ENCODE results near the gene BRME1.
"Not testable (repeated sequence)": the region's sequence is repeated elsewhere in the genome, so short reads cannot be mapped to it uniquely, and the experiment has no call there.

BRME1 gene

GRCh38 chr19:13869281-13869680 lies 36.6 kb downstream of the BRME1 start:
- in situ Hi-C loops (cut with MboI; ENCODE audit: low sequenced_read_pairs): no loop called here

GRCh38 chr19:13868663-13869062 lies 37.3 kb downstream of the BRME1 start:
- in situ Hi-C loops (cut with MboI; ENCODE audit: low sequenced_read_pairs): no loop called here

- in situ Hi-C loops (cut with MboI; ENCODE audit: low sequenced_read_pairs): no loop called here
Observed at GRCh38 chr19:13866463-13867046, 39.4 kb downstream of the BRME1 start.

DNA sequence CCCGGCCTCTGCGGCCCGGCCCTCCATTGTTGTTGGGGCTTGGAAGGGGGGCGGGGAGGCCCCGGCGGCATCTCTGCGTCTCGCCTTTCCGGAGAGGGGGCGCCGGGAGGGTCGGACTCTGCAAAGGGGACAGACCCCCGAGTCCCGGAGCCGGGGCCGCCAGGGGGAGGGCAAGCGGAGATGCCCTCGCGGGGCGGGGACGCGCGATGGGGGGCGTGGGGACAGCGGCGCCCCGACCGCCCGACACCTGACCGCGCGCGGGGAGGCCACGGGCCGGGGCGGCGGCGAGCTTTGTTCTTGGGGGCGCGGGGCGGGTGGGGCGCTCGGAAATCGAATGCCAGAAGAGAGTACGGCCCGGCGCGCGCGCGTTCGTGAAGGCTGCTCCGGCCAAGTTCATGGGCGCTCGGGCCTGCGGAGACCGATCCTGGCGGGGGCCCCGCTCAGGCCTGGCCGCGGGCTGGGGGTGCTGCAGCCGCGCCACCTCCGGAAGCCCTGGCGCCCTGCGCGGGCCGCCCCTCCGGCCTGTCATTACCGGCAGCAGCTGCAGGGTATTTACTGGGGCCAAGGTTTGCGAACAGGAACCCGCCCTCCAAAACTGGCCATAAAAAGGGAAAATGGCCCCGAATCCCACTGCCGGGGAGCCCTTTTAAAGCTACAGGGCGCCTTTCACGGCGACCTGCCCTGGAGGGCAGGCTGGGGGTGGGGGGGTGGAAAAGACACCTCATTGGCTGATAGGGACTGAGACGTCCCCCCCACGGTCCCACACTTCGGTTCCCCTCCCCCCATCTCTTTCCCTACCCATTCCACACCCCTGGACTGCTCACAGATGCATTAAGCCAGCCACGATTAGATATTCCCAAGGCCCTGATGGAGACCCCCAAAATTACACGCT lies 40.1 kb downstream of the BRME1 start:
- in situ Hi-C loops (cut with MboI; ENCODE audit: low sequenced_read_pairs): no loop called here

DNA sequence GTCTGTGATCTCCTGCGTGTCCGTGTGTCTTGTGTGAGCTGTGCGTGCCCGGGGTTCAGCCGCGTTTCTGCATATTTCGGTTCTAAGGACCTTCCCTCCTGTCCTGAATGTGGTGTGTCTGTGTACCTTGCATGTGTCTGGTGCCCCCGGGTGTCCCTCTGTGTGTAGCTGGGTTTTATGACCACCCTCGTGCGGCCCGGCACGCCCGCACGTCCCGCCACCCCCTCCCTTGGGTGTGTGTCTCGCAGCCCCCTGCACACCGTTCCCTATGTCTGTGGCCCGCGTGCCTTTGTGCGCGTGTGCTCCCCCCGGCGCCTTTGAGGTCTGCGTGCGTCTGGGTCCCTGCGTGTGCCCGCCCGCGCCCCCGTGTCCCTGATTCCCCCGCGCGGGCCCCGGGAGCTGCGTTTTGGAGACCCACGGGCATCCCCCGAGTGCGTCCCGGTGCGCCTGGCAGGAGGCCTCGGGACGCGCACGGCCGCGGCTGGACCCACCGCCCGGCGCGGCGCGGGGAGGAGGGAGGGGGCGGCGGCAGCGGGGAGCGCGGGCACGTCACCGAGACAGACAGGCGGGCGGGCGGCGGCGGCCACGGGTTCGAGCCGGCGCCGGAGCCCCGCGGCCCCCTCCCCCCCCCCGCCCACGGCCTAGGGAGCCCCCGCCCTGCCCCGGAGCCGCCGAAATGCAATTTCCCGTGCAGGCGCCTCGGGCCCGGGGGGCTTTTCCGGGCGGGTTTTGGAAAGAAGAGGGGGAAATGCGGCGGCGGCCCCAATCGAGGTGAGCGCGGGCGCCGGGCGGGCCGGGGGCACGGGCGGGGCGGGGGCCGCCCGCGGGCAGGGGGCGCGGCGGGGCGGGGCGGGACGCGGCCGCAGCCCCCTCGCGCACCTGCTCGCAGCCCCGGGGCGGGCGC lies 41.0 kb downstream of the BRME1 start:
- in situ Hi-C loops (cut with MboI; ENCODE audit: low sequenced_read_pairs): no loop called here

GRCh38 chr19:13864046-13864666 lies 41.8 kb downstream of the BRME1 start:
- in situ Hi-C loops (cut with MboI; ENCODE audit: low sequenced_read_pairs): no loop called here

- in situ Hi-C loops (cut with MboI; ENCODE audit: low sequenced_read_pairs): no loop called here
Observed at GRCh38 chr19:13861714-13862531, 44.0 kb downstream of the BRME1 start.

DNA sequence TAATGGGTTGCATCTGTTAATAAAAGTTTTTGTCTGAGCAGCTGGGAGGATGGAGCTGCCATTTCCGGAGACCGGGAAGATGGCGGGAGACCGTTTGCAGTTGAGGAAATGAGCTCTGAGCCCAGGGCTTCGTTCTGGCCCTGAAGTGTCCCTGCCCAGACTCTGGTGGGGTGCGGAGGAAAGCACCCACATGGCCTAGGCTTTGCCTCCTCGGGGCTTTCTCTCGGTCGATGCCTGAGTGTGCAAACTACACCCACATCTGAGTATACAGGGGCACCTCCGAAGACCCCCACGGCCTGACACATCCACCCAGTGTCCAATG lies 44.6 kb downstream of the BRME1 start:
- in situ Hi-C loops (cut with MboI; ENCODE audit: low sequenced_read_pairs): no loop called here

DNA sequence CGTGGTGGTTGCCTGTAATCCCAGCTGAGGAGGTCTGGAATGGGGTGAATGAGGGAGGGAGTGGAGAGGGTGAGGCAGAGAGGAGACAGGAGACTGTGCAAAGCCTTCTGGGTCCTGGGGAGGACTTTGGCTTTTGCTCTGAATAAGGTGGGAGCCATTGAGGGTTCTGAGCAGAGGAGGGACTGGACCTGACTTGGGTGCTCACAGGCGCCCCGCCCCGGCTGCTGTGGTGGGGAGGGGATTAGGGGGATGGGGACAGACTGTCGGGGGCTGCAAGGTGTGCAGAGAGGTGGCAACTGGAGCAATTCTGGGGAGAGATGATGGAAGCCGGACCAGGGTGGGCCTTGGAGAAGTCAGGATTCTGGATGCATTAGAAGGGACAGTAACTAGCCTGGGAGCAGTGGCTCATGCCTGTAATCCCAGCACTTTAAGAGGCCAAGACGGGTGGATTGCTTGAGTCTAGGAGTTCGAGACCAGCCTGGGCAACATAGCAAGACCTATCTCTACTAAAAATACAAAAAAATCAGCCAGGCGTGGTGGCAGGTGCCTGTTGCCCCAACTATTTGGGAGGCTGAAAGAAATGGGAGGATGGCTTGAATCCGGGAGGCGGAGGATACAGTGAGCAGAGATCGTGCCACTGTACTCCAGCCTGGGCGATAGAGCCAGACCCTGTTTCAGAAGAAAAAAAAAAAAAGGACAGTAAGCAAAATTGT lies 45.1 kb downstream of the BRME1 start:
- in situ Hi-C loops (cut with MboI; ENCODE audit: low sequenced_read_pairs): no loop called here

- in situ Hi-C loops (cut with MboI; ENCODE audit: low sequenced_read_pairs): no loop called here
Observed at GRCh38 chr19:13859361-13859880, 46.5 kb downstream of the BRME1 start.

GRCh38 chr19:13856497-13856896 lies 49.4 kb downstream of the BRME1 start:
- in situ Hi-C loops (cut with MboI; ENCODE audit: low sequenced_read_pairs): no loop called here

GRCh38 chr19:13852171-13852707 lies 53.7 kb downstream of the BRME1 start:
- in situ Hi-C loops (cut with MboI; ENCODE audit: low sequenced_read_pairs): not testable (repeated sequence)

DNA sequence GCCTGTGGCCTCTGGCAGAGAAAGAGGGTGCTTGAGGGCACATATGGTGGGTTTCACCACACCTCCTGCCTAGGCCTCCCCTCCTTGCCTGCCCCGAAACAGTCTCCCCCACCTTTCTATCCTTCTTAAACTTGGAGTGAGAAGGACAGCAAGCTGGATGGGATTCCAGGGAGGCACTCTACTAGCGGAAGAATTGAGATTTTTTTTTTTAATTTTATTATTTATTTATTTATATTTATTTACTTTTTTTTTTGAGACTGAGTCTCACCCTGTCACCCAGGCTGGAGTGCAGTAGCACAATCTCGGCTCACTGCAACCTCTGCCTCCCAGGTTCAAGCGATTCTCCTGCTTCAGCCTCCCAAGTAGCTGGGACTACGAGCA lies 54.2 kb downstream of the BRME1 start:
- in situ Hi-C loops (cut with MboI; ENCODE audit: low sequenced_read_pairs): not testable (repeated sequence)

GRCh38 chr19:13850910-13851733 lies 54.8 kb downstream of the BRME1 start:
- in situ Hi-C loops (cut with MboI; ENCODE audit: low sequenced_read_pairs): no loop called here

DNA sequence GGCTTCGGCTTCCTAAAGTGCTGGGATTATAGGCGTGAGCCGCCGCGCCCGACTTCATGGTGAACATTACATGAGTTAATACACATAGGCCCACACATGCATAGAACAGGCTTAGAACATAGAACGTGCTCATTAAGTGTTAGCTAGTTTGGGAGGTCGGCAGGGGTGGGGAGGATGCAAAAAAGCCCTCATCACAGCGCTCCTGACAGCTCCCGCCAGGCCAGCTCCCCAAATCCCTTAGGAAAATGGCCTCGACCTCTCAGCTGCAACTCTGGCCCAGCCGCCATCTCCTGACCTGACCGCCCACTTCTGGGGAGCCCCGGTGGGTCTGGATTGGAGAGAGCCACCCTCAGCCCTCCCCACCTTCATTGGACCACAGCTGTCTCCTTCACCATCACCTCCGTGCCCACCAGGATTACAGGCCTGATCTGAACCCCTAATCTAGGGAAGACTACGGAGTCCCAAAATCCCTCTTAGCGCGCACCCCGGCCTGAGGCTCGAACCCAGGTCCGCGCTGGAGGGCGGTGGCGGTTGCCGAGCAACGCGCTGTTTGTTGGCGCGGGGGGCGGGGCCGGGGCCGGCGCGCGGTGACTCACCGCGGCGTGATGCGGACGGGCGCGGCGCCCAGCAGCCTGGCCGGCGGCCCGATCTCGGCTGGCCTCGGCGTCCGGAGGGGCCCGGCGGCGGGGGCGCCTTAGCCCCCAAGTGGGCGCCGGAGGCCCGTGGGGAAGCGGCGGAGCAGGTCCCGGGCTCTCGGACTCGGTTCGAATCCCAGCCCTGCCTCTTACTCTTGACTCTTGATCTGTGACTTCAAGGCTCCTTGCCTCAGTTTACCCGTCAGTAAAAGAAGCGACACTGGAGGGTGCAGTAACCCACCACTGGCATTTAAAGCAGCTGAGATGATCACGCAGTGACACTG lies 55.7 kb downstream of the BRME1 start:
- in situ Hi-C loops (cut with MboI; ENCODE audit: low sequenced_read_pairs): no loop called here

- in situ Hi-C loops (cut with MboI; ENCODE audit: low sequenced_read_pairs): no loop called here
Observed at GRCh38 chr19:13848798-13849676, 56.9 kb downstream of the BRME1 start.

Measured in hTERT RPE-1 (cell line).